H9 (cell line): ENCODE results near the gene AANAT. TPM values are rescaled to one million over a fixed set of nuclear protein-coding genes. Genes with fewer than 3 reads are reported as not detected.

Experiments
- DNase-seq: peaks from one replicate; pipeline ENCODE4 v3.0.0-alpha.2; 2017
- H2AFZ ChIP-seq: one replicate; pipeline ENCODE4 v1.6.1; 2013; ENCODE audit warnings: mild to moderate bottlenecking, low read length, control low read depth, moderate library complexity
- H2AK5ac ChIP-seq: 2 replicates; pipeline ENCODE4 v1.6.1; 2013; ENCODE audit warnings: low read length, control low read depth, mixed read lengths; ENCODE audit not compliant: insufficient read length
- H2BK120ac ChIP-seq: one replicate; pipeline ENCODE4 v1.6.1; 2013; ENCODE audit warnings: low read depth, mild to moderate bottlenecking, low read length, control low read depth, inconsistent platforms; ENCODE audit not compliant: poor library complexity, severe bottlenecking
- H2BK12ac ChIP-seq: 2 replicates; pipeline ENCODE4 v1.6.1; 2013; ENCODE audit warnings: low read length, control low read depth, mixed read lengths, low read depth; ENCODE audit not compliant: insufficient read length
- H2BK15ac ChIP-seq: 2 replicates; pipeline ENCODE4 v1.6.1; 2013; ENCODE audit warnings: low read depth, low read length, control low read depth
- H2BK20ac ChIP-seq: one replicate; pipeline ENCODE4 v1.6.1; 2013; ENCODE audit warnings: low read depth, mild to moderate bottlenecking, low read length, control low read depth, inconsistent platforms; ENCODE audit not compliant: poor library complexity, severe bottlenecking
- H2BK5ac ChIP-seq: 2 replicates; pipeline ENCODE4 v1.6.1; 2013; ENCODE audit warnings: low read length, control low read depth, mixed read lengths; ENCODE audit not compliant: insufficient read length
- H3K14ac ChIP-seq: 2 replicates; pipeline ENCODE4 v1.6.1; 2013; ENCODE audit warnings: low read length, control low read depth; ENCODE audit not compliant: insufficient read depth
- H3K18ac ChIP-seq: 2 replicates; pipeline ENCODE4 v1.6.1; 2013; ENCODE audit warnings: low read depth, mild to moderate bottlenecking, mixed read lengths, low read length, control low read depth; ENCODE audit not compliant: insufficient read length
- H3K23ac ChIP-seq: 2 replicates; pipeline ENCODE4 v1.6.1; 2013; ENCODE audit warnings: low read length, control low read depth, mixed read lengths, low read depth; ENCODE audit not compliant: insufficient read length
- H3K23me2 ChIP-seq: 2 replicates; pipeline ENCODE4 v1.6.1; 2013; ENCODE audit warnings: low read depth, mild to moderate bottlenecking, mixed read lengths, low read length, control low read depth; ENCODE audit not compliant: insufficient read length, poor library complexity, severe bottlenecking
- H3K27ac ChIP-seq: 2 replicates; pipeline ENCODE4 v1.5.1; 2013; ENCODE audit warnings: low read length, control low read depth, mixed read lengths, low read depth; ENCODE audit not compliant: insufficient read length
- H3K27me3 ChIP-seq: 2 replicates; pipeline ENCODE4 v1.6.1; 2013; ENCODE audit warnings: low read length, control low read depth, inconsistent platforms; ENCODE audit not compliant: insufficient read depth
- H3K4ac ChIP-seq: 2 replicates; pipeline ENCODE4 v1.6.1; 2013; ENCODE audit warnings: low read depth, mild to moderate bottlenecking, control low read depth, inconsistent platforms, low read length, moderate library complexity
- H3K4me1 ChIP-seq: 2 replicates; pipeline ENCODE4 v1.6.1; 2013; ENCODE audit warnings: low read length, control low read depth, inconsistent platforms; ENCODE audit not compliant: insufficient read depth
- H3K4me2 ChIP-seq: 2 replicates; pipeline ENCODE4 v1.6.1; 2013; ENCODE audit warnings: low read length, control low read depth, mixed read lengths; ENCODE audit not compliant: insufficient read length, insufficient read depth
- H3K56ac ChIP-seq: 2 replicates; pipeline ENCODE4 v1.6.1; 2013; ENCODE audit warnings: low read depth, mild to moderate bottlenecking, mixed read lengths, low read length, control low read depth; ENCODE audit not compliant: insufficient read length
- H3K79me1 ChIP-seq: 2 replicates; pipeline ENCODE4 v1.6.1; 2013; ENCODE audit warnings: low read depth, mild to moderate bottlenecking, moderate library complexity, low read length, control low read depth, inconsistent platforms; ENCODE audit not compliant: insufficient read depth, poor library complexity, severe bottlenecking
- H3K79me2 ChIP-seq: 2 replicates; pipeline ENCODE4 v1.6.1; 2013; ENCODE audit warnings: low read length, control low read depth, inconsistent platforms; ENCODE audit not compliant: insufficient read depth
- H3K9ac ChIP-seq: 2 replicates; pipeline ENCODE4 v1.6.1; 2013; ENCODE audit warnings: low read length, control low read depth, mixed read lengths; ENCODE audit not compliant: insufficient read length; ENCODE audit errors: extremely low read depth
- H3K9me3 ChIP-seq: one replicate; pipeline ENCODE4 v1.6.1; 2013; ENCODE audit warnings: low read depth, low read length, inconsistent platforms; ENCODE audit not compliant: control insufficient read depth
- H3T11ph ChIP-seq: one replicate; pipeline ENCODE4 v1.6.1; 2013; ENCODE audit warnings: mild to moderate bottlenecking, low read length, control low read depth, inconsistent platforms
- H4K20me1 ChIP-seq: one replicate; pipeline ENCODE4 v1.6.1; 2013; ENCODE audit not compliant: control insufficient read depth, insufficient read length, insufficient read depth
- H4K5ac ChIP-seq: 2 replicates; pipeline ENCODE4 v1.6.1; 2013; ENCODE audit warnings: low read depth, mild to moderate bottlenecking, mixed read lengths, low read length, control low read depth; ENCODE audit not compliant: insufficient read length
- H4K8ac ChIP-seq: replicated peaks from 2 replicates; pipeline ENCODE4 v1.6.1; 2013; ENCODE audit warnings: low read length, control low read depth, mixed read lengths, low read depth; ENCODE audit not compliant: insufficient read length
- H4K91ac ChIP-seq: 2 replicates; pipeline ENCODE4 v1.6.1; 2013; ENCODE audit warnings: low read depth, mild to moderate bottlenecking, moderate library complexity, mixed read lengths, low read length, control low read depth; ENCODE audit not compliant: insufficient read length
- H3K27ac Mint-ChIP-seq, 3 experiments: 2 replicates in 2 of 3; 3 replicates in 1 of 3; pipeline ENCODE4 v1.8.0; 2020 to 2021; ENCODE audit warnings: mixed read lengths in 3 of 3, mild to moderate bottlenecking in 1 of 3, moderate library complexity in 1 of 3
- H3K27me3 Mint-ChIP-seq: 2 replicates; pipeline ENCODE4 v1.8.0; 2021; ENCODE audit warnings: low read depth, mild to moderate bottlenecking, moderate library complexity, mixed read lengths
- H3K36me3 Mint-ChIP-seq, 3 experiments: 2 replicates in 2 of 3; 3 replicates in 1 of 3; pipeline ENCODE4 v1.8.0; 2020 to 2021; ENCODE audit warnings: low read depth in 3 of 3, mixed read lengths in 3 of 3; ENCODE audit not compliant: insufficient read depth in 1 of 3
- H3K4me1 Mint-ChIP-seq, 2 experiments: 2 replicates each; pipeline ENCODE4 v1.8.0; 2020; ENCODE audit warnings: mixed read lengths in 2 of 2
- H3K4me3 Mint-ChIP-seq, 2 experiments: 2 replicates in 1 of 2; 3 replicates in 1 of 2; pipeline ENCODE4 v1.8.0; 2020 to 2021; ENCODE audit warnings: mild to moderate bottlenecking in 2 of 2, mixed read lengths in 2 of 2, moderate library complexity in 1 of 2
- H3K9me3 Mint-ChIP-seq, 2 experiments: 2 replicates in 1 of 2; 3 replicates in 1 of 2; pipeline ENCODE4 v1.8.0; 2020; ENCODE audit warnings: mild to moderate bottlenecking in 2 of 2, mixed read lengths in 2 of 2, moderate library complexity in 1 of 2
- WGBS: extraction: QIAGEN DNeasy Blood & Tissue Kit; methylation state at CpG from one replicate; pipeline ENCODE4 v1.1.7; 2013; ENCODE audit warnings: missing lambda C conversion rate, low lambda C conversion rate, mixed read lengths; ENCODE audit not compliant: insufficient read length; ENCODE audit errors: extremely low coverage; 5-methylcytosine and 5-hydroxymethylcytosine counted together
- total RNA-seq: library from RNA; stranded (reverse); gene quantifications from 2 replicates; pipeline ENCODE4 v1.2.1, GENCODE V29; 2021
- TF ChIP-seq, protein P1 (sequence below): fragments of 200-600 bp; sonication (generic); conservative IDR thresholded peaks from 3 replicates; pipeline ENCODE4 v1.8.0; 2021; ENCODE audit warnings: antibody characterized with exemption, mild to moderate bottlenecking

Gene AANAT
- total RNA-seq, 1 experiment from 2014 or later = 0.55 TPM

DNA sequence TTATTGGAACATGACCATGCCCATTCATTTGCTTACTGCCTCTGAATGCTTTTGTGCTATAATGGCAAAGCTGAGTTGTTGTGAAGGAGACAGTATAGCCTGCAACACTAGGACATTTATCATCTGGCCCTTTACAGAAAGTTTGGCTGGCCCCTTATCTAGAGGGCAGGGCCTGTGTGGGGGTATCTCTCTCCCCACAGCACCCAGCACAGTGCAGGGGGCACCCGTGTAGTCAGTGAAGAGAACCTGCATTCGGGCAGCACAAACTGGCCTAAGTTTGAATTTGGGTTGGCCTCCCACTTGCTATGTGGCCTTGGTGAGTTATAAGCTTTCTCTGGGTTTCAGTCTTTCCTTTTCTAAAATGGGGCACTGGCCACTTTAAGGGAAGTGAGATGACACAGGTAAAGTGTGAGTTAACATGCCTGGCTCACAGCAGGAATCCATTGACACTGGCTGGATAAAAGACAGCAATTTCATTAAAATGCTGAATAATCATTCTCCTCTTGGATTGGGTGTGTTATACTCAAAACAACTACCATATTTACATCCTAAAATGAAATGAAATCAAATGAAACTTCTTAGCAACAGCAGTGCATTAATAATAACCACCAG is 26.5 kb upstream of the AANAT start:
- Mint-ChIP-seq H3K4me1 (peaks cover 67 to 76% of the 10 kb centered on the region in 2 experiments), H3K4me3 (no peak overlapping the region), H3K36me3 (peaks cover 0 to 4% (median 3%) of the 10 kb centered on the region in 3 experiments; a peak in 4 of 7 replicates), H3K27ac (peak overlapping the region in 2 of 3 experiments; percentile 31 to 56; a peak in 2 of 7 replicates), H3K27me3 (no peaks in the 10 kb centered on the region), H3K9me3 (no peaks in the 10 kb centered on the region; a peak in 1 of 5 replicates)
- TF ChIP-seq, protein P1, sequence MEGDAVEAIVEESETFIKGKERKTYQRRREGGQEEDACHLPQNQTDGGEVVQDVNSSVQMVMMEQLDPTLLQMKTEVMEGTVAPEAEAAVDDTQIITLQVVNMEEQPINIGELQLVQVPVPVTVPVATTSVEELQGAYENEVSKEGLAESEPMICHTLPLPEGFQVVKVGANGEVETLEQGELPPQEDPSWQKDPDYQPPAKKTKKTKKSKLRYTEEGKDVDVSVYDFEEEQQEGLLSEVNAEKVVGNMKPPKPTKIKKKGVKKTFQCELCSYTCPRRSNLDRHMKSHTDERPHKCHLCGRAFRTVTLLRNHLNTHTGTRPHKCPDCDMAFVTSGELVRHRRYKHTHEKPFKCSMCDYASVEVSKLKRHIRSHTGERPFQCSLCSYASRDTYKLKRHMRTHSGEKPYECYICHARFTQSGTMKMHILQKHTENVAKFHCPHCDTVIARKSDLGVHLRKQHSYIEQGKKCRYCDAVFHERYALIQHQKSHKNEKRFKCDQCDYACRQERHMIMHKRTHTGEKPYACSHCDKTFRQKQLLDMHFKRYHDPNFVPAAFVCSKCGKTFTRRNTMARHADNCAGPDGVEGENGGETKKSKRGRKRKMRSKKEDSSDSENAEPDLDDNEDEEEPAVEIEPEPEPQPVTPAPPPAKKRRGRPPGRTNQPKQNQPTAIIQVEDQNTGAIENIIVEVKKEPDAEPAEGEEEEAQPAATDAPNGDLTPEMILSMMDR = no peak
- H3K9ac ChIP-seq = no peak overlapping the region
- WGBS = no CpG with 5 or more reads among the region's 2 CpGs
- H2BK5ac ChIP-seq = no peak overlapping the region
- H3K4me1 ChIP-seq = peaks cover 45% of the 10 kb centered on the region
- H3K56ac ChIP-seq = no peak overlapping the region
- no peak overlapping the region for H3K23ac ChIP-seq
- H4K5ac ChIP-seq = no peak overlapping the region
- peak overlapping the region; percentile 22 for H3K4me2 ChIP-seq
- H3K18ac ChIP-seq = no peak overlapping the region
- H3K79me1 ChIP-seq = peaks cover 4% of the 10 kb centered on the region
- H3K9me3 ChIP-seq = no peaks in the 10 kb centered on the region
- no peak overlapping the region for H2BK20ac ChIP-seq
- no peak overlapping the region for H3K14ac ChIP-seq
- H3T11ph ChIP-seq = no peak overlapping the region
- H4K91ac ChIP-seq = no peak overlapping the region
- H4K8ac ChIP-seq = no peak overlapping the region
- H3K27me3 ChIP-seq = no peaks in the 10 kb centered on the region
- H3K79me2 ChIP-seq = peaks cover 38% of the 10 kb centered on the region; the same call in 1 of the 2 replicates
- no peak overlapping the region for H3K4ac ChIP-seq
- no peaks in the 10 kb centered on the region for H4K20me1 ChIP-seq
- H2AK5ac ChIP-seq = no peak overlapping the region
- H2AFZ ChIP-seq = no peak overlapping the region
- no peak for DNase-seq
- H2BK12ac ChIP-seq = no peak overlapping the region
- no peak overlapping the region for H3K27ac ChIP-seq
- no peak overlapping the region for H2BK15ac ChIP-seq
- H3K23me2 ChIP-seq = no peaks in the 10 kb centered on the region
- H2BK120ac ChIP-seq = no peak overlapping the region
